Activated T-helper 2 cell treated with anti-CD3 and anti-CD28 coated beads, Interferon-gamma antibody, Interleukin-2, Interleukin-4, amounts not matched to agents 10 μg/mL and 5 μg/mL and 100 μg/mL, durations not matched to agents 14 hours and 24 hours and 36 hours (primary cell): ENCODE data around the gene CAPZB. TPM values are rescaled to one million over a fixed set of nuclear protein-coding genes. Genes with fewer than 3 reads are reported as not detected.
A peak's percentile ranks its signal among the peaks of the same experiment; 100 is the strongest.

Experiments used
- DNase-seq: peaks from one replicate; pipeline ENCODE4 v3.0.0; 2021; ENCODE audit warnings: low spot score
- H3K27ac Mint-ChIP-seq: one replicate; pipeline ENCODE4 v1.8.0; 2021; ENCODE audit warnings: mixed read lengths
- H3K27me3 Mint-ChIP-seq: one replicate; pipeline ENCODE4 v1.8.0; 2021; ENCODE audit warnings: low read depth, mixed read lengths
- H3K36me3 Mint-ChIP-seq: one replicate; pipeline ENCODE4 v1.8.0; 2021; ENCODE audit warnings: low read depth, mixed read lengths
- H3K4me1 Mint-ChIP-seq: one replicate; pipeline ENCODE4 v1.8.0; 2021; ENCODE audit warnings: low read depth, mixed read lengths
- H3K4me3 Mint-ChIP-seq: one replicate; pipeline ENCODE4 v1.8.0; 2021; ENCODE audit warnings: low read depth, mild to moderate bottlenecking, moderate library complexity, mixed read lengths
- H3K9me3 Mint-ChIP-seq: one replicate; pipeline ENCODE4 v1.8.0; 2021; ENCODE audit warnings: mixed read lengths
- intact Hi-C: fragments of 100-400 bp; cut with micrococcal nuclease; formaldehyde crosslinking; loops from one replicate; pipeline ENCODE4 v1.15.1; 2023
- total RNA-seq: library from RNA; stranded (reverse); gene quantifications from 2 replicates; pipeline ENCODE4 v1.2.3, GENCODE V29; 2022

The CAPZB gene
- total RNA-seq, 1 donor from 2014 or later, result 329 TPM

DNA sequence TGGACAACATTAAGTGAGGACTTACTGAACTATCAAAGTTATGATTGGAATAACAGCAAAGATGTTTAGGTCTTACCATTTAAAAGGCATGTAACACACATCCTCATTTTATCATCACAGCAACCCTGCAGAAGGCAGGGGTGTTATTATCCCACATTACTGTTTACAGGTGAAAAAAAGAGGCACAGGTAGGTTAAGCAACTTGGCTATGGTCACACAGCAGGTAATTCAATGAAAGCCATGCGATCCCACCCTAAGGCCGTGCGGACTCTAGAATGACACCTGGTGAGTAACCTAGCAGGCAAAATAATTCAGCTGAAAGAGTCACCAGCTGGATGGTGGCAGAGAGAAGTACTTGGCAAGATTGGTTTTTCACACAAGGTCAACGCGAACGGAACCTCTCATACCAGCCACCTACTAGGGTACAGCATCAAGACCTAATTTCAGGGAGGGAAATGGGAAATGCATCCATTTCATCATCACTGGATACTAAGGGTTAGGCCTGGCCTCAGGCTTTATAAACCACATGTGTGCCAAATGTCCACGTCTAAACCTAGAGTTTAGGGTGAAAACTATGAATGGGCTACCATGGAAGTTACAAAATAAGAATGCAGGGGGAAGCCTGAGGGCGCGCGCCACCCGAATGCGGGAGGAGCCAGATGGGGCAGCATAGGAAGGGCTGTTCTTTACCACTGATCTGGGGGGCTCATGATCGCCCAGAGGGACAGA, 88.0 kb downstream of the CAPZB start:
- peaks cover 41% of the 10 kb centered on the region for H3K4me1 Mint-ChIP-seq

DNA sequence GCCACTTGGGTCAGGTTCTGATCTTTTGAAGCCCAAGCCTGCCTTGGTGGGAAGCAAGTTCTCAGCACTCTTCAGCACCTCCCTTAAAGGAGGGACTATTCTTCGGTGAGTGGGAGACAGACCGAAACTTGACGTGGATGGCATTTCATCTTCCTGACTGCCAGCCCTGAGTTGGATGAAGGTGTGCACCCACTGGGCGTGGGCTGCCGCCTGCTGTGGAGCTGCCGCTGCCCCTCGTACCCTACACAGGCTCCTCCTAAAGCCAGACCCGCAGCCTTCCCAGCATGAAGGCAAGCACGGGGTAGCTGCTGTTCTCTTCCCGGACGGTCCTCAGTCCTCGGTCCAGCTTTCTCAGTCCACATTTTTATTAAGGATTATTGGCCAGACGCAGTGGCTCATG, 89.1 kb downstream of the CAPZB start:
- no peak overlapping the region for H3K4me3 Mint-ChIP-seq
- no peak for DNase-seq
- no peak overlapping the region for H3K27ac Mint-ChIP-seq
- H3K9me3 Mint-ChIP-seq, result no peaks in the 10 kb centered on the region
- intact Hi-C loops, result no loop called here
- peaks cover 26% of the 10 kb centered on the region for H3K36me3 Mint-ChIP-seq
- H3K4me1 Mint-ChIP-seq, result peaks cover 48% of the 10 kb centered on the region
- H3K27me3 Mint-ChIP-seq, result no peaks in the 10 kb centered on the region

More for the DNA sequence above, 88.0 kb downstream of the CAPZB start:
- H3K27me3 Mint-ChIP-seq, result no peaks in the 10 kb centered on the region
- no peak overlapping the region for H3K27ac Mint-ChIP-seq
- no peak for DNase-seq
- H3K36me3 Mint-ChIP-seq, result peaks cover 26% of the 10 kb centered on the region
- no peak overlapping the region for H3K4me3 Mint-ChIP-seq
- intact Hi-C loops, result no loop called here
- H3K9me3 Mint-ChIP-seq, result no peaks in the 10 kb centered on the region

DNA sequence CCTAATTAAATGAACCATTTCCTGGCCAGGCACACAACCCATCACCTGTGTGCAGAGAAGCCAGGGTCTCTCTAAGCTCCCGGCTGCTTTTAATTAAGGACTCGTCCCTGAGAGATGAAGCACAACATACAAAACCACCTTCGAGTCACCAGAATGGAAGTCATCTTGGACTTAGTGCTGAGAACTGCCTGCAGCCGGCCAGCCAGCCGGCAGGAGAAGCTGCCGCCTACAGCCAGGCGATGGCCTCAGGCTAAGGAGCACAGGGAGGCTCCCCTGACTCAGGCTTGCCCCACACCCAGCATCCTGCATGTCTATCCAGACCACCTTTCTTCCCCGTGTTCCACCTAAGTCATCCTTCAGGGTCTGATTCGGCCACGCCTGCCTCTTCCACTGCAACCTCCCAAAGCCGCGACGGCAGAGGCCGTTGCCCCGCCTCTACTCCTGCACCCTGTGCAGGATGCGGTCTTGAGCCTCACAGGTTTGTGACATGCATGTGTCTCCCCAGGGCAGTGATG, 89.6 kb downstream of the CAPZB start:
- no peak overlapping the region for H3K27ac Mint-ChIP-seq
- no peaks in the 10 kb centered on the region for H3K9me3 Mint-ChIP-seq
- H3K27me3 Mint-ChIP-seq, result no peaks in the 10 kb centered on the region
- H3K4me1 Mint-ChIP-seq, result peaks cover 49% of the 10 kb centered on the region
- intact Hi-C loops, result no loop called here
- DNase-seq, result no peak
- peaks cover 22% of the 10 kb centered on the region for H3K36me3 Mint-ChIP-seq
- H3K4me3 Mint-ChIP-seq, result no peak overlapping the region

DNA sequence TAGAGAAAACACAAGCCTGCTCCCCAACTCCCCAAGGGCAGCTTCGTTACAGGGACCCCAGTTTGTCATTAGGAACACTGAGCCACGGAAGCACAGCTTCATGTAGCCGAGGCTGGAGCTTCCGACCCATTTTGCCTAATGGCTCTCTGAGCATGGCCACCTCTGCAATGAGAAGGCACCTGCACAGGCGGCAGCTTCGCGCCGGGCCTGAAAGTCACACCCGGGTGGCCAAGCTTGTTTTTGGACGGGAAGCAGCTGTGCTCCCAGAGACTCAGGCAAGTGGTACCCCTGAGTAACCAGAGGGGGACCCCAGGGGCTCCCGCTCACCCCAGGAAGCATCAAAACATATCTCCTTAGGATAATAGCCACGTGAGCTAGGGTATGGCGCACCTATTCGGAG, 92.3 kb downstream of the CAPZB start:
- H3K4me3 Mint-ChIP-seq, result no peak overlapping the region

DNA sequence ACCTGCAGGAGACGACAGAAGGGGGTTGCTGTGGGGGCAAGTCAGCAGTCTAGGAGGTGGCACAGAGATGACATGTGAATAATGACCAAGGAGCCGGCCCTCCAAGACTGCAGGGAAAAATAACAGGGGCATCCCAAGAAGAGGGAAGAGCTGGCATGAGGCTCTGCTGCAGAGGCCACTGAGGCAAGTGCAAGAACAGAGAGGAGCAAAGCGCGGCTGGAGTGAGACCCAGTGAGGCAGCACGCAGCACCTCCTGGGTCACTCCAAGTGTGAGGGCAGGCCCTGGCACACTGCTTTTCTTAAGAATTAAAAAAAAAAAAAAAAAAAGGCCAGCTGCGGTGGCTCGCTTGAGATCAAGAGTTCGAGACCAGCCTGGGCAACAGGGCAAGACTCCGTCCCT, 93.1 kb downstream of the CAPZB start:
- Mint-ChIP-seq H3K4me1 (peaks cover 57% of the 10 kb centered on the region), H3K36me3 (peaks cover 13% of the 10 kb centered on the region), H3K27me3 (no peaks in the 10 kb centered on the region), H3K27ac (peak overlapping the region; percentile 91), H3K4me3 (peak overlapping the region; percentile 69), H3K9me3 (no peaks in the 10 kb centered on the region)
- no peak for DNase-seq
- intact Hi-C loops, result loop anchor here (5.0 kb wide), 1 partner anchor 205 kb away; a partner anchor contains a TSS

More for the DNA sequence above, 92.3 kb downstream of the CAPZB start:
- intact Hi-C loops, result loop anchor here (5.0 kb wide), 1 partner anchor 204 kb away; a partner anchor contains a TSS
- no peaks in the 10 kb centered on the region for H3K9me3 Mint-ChIP-seq
- peaks cover 13% of the 10 kb centered on the region for H3K36me3 Mint-ChIP-seq
- no peaks in the 10 kb centered on the region for H3K27me3 Mint-ChIP-seq
- H3K4me1 Mint-ChIP-seq, result peaks cover 52% of the 10 kb centered on the region
- peak overlapping the region; percentile 68 for H3K27ac Mint-ChIP-seq
- DNase-seq, result no peak

DNA sequence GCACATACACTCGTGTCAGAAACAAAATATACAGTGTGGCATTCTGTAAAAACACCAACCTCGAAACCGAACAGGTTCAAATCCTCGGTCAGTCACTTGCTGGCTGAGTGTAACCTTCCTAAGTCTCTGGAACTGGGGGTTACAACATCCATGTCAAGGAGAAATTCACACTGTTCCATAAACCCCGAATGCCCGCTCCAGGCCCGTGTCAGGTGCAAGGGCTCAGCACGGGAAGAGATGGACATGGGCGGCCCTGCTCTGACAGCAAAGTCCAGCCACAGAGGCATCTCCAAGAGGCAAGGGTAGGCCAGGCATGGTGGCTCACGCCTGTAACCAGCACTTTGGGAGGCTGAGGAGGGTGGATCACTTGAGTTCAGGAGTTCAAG, 93.8 kb downstream of the CAPZB start:
- H3K9me3 Mint-ChIP-seq, result no peaks in the 10 kb centered on the region
- H3K27me3 Mint-ChIP-seq, result no peaks in the 10 kb centered on the region
- peaks cover 13% of the 10 kb centered on the region for H3K36me3 Mint-ChIP-seq
- H3K4me3 Mint-ChIP-seq, result peak overlapping the region; percentile 69
- intact Hi-C loops, result loop anchor here (1.0 to 5.0 kb wide), 5 partner anchors 93 to 262 kb away; partner anchors contain the start of genes CAPZB and NBL1
- H3K27ac Mint-ChIP-seq, result peak overlapping the region; percentile 91
- peak; percentile 13 for DNase-seq
- H3K4me1 Mint-ChIP-seq, result peaks cover 57% of the 10 kb centered on the region

DNA sequence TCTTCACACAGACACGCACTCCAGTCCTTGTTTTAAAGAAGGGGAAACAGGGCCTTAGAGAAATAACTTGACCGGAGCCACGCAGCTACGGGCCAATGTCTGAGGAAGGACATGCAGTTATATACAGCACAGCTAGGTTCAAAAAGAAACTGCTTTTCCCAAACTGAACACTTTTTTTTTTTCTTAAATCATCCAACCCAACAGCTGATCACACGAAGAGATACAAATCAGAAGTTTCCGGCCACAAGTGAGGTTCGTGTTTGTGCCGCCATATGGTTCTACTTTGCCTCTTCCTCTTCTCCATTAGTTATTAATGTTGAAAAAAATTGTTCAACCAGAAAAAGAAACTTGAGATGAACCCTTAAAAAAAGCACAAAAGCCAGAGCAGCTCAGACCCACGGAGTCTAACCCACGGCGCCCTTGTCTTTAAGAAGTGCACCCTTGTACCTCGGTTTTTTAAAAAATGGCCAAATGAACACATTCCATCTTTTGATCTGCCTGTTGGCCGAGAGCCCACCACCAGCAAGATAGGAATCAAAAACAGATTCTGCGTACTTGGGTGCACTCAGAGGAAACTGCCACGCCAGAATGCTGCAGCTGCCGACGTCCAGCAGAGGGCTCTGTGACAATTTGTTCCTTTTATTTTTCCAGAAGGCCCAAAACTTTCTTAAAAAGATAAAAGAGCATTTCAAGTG, 94.3 kb downstream of the CAPZB start:
- Mint-ChIP-seq H3K9me3 (no peaks in the 10 kb centered on the region), H3K4me3 (peak overlapping the region; percentile 69), H3K27me3 (no peaks in the 10 kb centered on the region), H3K27ac (peak overlapping the region; percentile 91), H3K36me3 (peaks cover 13% of the 10 kb centered on the region), H3K4me1 (peaks cover 57% of the 10 kb centered on the region)
- intact Hi-C loops, result loop anchor here (1.0 to 5.0 kb wide), 5 partner anchors 94 to 262 kb away; partner anchors contain the start of genes CAPZB and NBL1
- DNase-seq, result peak; percentile 67

DNA sequence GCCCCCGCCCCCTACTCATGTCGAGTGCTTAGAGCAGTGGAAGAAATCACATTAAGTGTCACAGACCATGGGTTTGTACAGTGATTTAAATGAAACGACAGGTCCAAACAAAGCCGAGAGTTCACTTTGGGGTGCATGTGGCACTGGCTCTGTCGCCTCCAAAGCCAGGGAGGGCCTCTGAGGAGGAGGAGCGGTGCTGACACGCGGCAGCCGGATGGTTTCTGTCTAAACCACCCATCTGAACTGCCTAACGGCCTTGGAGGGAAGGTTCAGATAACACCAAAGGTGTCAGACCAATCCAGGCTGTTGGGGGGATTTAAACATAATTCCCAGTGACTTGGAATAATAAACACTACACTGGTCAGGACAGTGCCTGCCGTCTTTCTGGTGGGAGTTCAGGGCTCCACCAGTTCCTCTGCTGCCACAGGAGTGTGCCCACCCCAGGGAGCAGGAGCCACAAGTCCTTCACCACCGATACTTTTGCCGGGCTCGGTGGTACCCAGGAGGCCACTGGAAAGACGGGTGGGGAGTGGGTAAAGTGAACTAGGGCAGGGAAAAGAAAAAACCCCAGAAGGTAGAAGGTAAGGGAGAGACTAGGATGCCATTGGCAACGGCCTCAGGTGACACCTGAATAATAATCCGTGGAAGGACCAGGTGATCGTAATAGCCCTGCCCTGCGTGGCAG, 95.0 kb downstream of the CAPZB start:
- Mint-ChIP-seq H3K27me3 (no peaks in the 10 kb centered on the region), H3K4me1 (peaks cover 57% of the 10 kb centered on the region), H3K27ac (peak overlapping the region; percentile 91), H3K9me3 (no peaks in the 10 kb centered on the region), H3K36me3 (peaks cover 18% of the 10 kb centered on the region), H3K4me3 (peak overlapping the region; percentile 69)
- intact Hi-C loops, result loop anchor here (2.0 to 5.0 kb wide), 3 partner anchors 94 to 254 kb away; partner anchors contain the start of genes CAPZB and NBL1
- DNase-seq, result no peak

DNA sequence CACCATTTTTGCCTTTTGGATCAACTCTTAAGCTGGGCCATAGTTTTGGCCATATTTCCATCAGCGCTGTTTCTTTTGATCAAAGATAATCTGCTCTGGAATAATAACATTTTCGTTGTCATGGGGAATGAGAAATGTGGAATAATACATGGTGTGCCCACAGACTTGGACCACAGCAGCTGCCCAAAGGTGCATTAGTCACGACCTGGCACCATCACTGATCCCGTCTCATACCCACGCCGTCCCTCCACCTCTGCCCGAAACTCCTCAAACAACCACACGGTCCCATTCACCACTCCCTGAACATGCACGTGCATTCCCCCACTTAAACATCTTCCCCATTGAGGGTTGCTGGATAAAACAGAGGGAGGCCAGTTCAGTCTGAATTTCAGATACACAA, 96.4 kb downstream of the CAPZB start:
- Mint-ChIP-seq H3K9me3 (no peaks in the 10 kb centered on the region), H3K4me1 (peaks cover 49% of the 10 kb centered on the region), H3K27ac (peak overlapping the region; percentile 57), H3K36me3 (peaks cover 24% of the 10 kb centered on the region), H3K4me3 (no peak overlapping the region), H3K27me3 (no peaks in the 10 kb centered on the region)
- DNase-seq, result no peak
- intact Hi-C loops, result no loop called here

DNA sequence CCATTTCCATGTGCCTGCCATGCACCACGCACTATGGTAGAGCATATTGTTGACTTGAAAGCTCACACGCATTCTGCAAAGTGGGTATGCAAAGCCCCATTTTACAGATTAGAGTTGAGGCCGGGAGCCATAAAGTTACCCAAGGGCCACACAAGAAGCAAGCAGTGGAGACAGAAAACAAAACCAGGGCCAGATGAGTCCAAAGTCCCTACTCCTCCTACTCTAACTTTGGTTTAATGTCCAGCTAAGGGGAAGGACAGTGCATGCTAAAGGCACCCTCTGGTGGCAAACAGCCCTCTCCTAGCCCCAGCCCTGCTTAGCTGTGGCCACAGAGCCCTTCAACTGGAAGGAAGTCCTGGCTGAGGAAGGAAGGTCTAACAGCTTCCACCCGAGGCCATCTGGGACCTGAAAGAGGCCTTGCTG, 98.3 kb downstream of the CAPZB start:
- intact Hi-C loops, result no loop called here
- H3K9me3 Mint-ChIP-seq, result no peaks in the 10 kb centered on the region
- no peak overlapping the region for H3K4me3 Mint-ChIP-seq
- H3K27ac Mint-ChIP-seq, result peak overlapping the region; percentile 54
- H3K27me3 Mint-ChIP-seq, result no peaks in the 10 kb centered on the region
- DNase-seq, result no peak
- H3K36me3 Mint-ChIP-seq, result peaks cover 36% of the 10 kb centered on the region
- peaks cover 41% of the 10 kb centered on the region for H3K4me1 Mint-ChIP-seq

DNA sequence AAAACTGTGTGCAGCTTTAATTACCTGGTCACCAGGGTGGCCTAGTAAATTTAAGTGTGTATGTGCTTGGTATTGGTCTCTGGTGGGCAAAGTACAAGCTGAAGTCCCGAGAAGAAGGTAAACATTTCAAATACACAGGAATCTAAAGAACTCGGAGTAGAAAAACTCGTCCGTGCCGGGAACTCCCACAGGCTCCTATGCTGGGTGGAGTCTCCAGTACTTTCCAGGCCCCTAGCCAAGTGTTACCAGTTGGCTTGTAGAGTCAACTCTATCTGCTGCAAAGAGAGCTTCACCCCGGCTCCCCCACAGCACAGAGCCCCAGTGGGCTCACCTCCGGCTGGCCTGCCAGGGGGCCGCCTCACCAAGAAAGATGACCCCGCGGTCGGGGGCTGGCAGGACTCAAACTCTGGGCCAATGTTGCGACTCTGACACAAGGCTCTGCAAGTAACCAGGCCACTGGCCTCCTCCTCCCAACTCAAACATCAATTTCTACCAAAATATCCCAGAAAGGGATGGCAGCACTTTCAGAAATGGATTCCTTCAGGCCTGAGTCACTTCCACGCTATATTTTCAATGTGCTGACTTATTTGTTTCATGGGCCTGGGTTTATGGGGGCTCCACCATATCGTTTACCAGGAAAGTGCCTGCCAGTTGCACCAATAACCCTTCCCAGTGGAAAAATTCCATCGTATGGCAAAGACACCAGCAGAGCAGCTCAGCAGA, 99.3 kb downstream of the CAPZB start:
- H3K27ac Mint-ChIP-seq, result no peak overlapping the region
- H3K9me3 Mint-ChIP-seq, result no peaks in the 10 kb centered on the region
- peaks cover 31% of the 10 kb centered on the region for H3K4me1 Mint-ChIP-seq
- H3K4me3 Mint-ChIP-seq, result no peak overlapping the region
- intact Hi-C loops, result no loop called here
- peaks cover 42% of the 10 kb centered on the region for H3K36me3 Mint-ChIP-seq
- H3K27me3 Mint-ChIP-seq, result no peaks in the 10 kb centered on the region
- no peak for DNase-seq

DNA sequence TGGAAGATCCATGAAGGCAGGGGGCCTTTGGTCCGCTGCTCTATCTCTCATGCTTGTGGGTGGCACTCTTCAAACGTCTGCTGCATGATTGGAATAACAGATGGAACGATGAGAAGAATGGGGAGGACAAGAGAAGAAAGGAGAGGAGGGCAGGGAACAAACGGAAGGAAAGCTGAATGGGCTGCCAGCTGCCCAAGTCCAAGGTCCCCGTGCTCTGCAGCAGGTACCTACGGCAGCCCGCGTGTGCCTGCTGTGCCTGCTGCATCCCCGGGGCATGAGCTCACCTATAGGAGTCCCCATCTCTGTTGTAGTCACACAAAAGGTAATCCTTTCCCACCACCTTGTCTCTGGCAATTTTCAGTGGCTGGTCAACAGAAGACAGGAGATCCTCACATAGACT, 100.1 kb downstream of the CAPZB start:
- Mint-ChIP-seq H3K4me1 (peaks cover 23% of the 10 kb centered on the region), H3K9me3 (no peaks in the 10 kb centered on the region), H3K36me3 (peaks cover 42% of the 10 kb centered on the region), H3K27me3 (no peaks in the 10 kb centered on the region), H3K4me3 (no peak overlapping the region), H3K27ac (no peak overlapping the region)
- no peak for DNase-seq
- intact Hi-C loops, result no loop called here
